Stimulated activated CD8-positive, alpha-beta memory T cell treated with anti-CD3 and anti-CD28 coated beads, Interleukin-15, amount 100 ng/mL, for 48 hours (primary cell): ENCODE data around the gene EMP2.

ENCODE experiments used
- DNase-seq, 2 donors: peaks; one replicate each; pipeline ENCODE4 v3.0.0-alpha.2; 2020; ENCODE audit warnings: low read depth in 2 of 2

EMP2 gene

DNA sequence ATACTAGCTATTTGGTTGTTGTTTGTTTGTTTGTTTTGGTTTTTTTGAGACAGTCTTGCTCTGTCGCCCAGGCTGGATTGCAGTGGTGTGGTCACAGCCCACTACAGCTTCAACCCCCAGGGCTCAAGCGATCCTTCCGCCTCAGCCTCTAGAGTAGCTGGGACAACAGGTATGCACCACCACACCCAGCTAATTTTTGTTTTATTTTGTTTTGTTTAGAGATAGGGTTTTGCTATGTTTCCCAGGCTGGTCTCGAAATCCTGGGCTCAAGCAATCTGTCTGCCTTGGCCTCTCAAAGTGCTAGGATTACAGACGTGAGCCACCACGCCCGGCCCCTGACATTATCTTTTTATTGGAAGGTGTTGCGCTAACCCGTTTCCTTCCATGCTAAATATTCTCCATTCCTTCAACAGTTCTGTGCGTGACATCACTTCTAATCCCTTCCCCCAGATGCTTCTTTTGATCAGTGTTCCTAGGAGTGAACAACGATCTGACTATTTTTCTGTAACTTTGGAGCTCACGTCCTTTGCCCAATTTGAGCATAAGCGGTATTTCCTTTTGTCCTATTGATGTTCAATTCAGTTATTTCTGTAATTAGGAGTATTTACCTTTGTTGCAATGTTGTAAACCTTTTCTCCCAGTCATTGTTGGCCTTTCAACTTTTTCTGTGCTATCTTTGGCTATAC lies 30.2 kb upstream of the EMP2 start:
- DNase-seq = no peak

DNA sequence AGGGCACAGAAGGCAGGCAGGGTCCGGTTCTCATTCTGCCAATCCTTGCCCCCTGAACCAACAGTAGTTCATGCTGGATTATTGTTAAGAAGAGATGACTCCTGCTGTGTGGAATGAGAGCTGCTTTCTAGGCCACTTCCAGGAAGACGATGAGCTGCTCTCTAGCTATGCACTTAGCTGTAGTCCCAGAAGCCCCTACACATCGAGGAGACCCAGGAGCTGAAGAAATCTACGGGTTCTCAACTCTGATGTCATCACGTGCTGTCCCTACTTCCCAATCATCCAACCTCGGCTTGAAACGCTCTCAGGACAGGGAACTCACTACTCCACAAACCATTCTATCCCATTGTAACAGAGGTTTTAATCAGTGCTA lies 29.0 kb upstream of the EMP2 start:
- DNase-seq = no peak

DNA sequence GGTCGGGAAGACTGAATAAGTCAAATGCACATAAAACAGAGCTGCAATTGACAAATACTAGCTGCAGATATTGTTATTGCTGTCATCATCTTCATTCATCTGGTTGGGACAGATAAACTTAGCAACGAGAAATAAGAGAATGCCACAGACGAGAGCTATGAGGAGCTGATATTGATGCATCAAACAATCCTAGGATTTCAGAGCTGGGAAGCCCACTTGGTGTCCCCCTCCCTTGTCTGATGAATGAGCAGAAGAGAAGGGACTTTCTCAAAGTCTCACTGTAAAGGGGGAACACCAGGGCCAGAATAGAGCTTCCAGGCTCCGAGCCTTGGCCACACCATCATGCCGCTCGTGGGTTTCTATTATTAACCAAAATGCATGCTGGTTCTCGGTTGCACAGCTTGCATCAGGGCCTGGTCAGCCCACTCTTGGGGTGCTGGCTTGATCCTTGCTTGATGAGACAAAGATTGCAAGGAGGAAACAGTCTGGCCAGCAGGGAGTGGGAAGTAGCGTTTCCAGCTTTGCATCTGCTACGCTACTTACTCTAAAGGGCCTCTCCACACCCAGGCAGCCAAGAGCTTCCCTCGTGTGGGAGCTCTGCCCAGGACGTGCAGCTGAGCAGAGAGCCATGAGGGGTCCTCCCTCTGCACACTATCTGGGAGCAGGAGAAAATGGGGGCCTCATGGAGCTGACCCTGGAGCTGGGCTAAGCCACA lies 28.4 kb upstream of the EMP2 start:
- no peak for DNase-seq

GRCh38 chr16:10607157-10607556 lies 26.8 kb upstream of the EMP2 start:
- no peak for DNase-seq

- no peak for DNase-seq
These were observed 26.2 kb upstream of the EMP2 start for GRCh38 chr16:10606607-10607006.

DNA sequence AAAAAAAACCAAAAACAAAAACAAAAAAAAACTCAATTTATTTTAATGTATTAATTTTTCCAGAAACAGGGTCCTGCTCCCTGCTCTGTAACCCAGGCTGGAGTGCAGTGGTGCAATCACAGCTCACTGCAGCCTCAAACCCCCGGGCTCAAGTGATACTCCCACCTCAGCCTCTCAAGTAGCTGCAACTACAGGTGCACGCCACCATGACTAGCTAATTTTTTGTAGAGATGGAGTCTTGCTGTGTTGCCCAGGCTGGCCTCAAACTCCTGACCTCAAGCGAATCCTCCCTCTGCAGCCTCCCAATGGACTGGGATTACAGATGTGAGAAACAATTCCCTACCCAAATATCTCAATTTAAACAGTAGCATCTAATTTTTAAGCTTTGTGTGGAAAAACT lies 25.2 kb upstream of the EMP2 start:
- no peak for DNase-seq

DNA sequence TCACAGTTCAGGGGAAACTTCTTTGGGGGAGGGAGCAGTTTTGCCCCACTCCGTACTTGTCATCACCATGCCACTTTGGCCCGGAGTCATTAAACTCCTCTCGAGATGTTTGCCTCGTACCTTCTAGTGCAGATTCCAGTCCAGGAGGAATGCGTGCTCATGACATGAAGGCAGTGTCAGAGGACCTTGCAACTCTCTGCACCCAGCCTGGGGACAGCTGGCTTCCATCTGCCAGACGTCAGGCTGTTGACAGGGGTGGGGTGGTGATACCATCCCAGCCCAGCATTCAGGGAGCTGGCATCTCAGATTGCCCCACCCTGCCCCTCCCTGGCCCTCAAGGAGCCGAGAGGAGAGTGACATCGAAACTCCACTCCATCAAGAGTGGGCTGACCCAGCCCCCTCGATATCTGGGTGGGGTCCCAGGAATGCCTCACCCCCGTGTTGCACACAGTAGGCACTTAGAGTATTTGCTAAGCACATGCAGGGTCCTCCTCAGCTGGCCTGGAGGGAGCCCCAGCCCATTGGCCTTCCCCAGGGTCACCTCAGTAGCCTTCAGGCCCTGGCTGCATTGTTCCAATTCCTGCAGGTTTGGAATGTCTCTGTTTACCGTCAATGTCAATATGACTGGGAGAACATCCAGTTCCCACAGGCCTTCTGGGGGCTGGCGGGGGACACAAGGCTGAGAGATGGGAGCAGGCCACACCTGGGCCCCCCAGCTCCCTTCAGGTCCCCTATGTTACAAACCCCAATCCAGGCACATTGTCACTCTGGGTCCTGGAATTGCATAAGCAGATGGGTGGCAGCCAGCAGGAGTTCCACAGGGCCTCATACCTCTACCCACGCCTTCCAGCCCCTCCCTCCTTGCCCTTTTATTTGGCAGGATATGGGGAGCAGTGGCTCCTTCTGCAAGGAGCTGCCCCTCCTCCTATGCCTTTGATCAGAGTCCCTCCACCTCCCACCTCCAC lies 21.3 kb upstream of the EMP2 start:
- DNase-seq = no peak

GRCh38 chr16:10600782-10601443 lies 20.5 kb upstream of the EMP2 start:
- DNase-seq = no peak

DNA sequence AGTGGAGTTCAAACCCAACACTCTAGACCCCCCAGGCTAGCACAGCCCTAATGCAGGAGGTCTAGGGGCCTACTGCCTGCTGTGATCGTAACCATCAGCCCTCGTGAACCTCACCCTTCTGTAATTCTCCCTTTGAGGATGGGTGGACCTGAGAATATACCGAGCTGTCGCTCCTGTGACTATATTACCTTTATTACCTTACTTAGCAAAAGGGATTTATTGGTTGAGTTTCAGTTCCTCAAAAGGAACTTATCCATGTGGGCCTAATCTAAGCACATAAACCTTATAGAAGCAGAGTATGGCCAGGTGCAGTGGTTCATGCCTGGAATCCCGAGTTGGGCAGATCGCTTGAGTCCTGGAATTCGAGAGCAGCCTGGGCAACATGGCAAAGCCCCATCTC lies 19.2 kb upstream of the EMP2 start:
- no peak for DNase-seq

- no peak for DNase-seq
These were observed 17.8 kb upstream of the EMP2 start for GRCh38 chr16:10598157-10598556.

DNA sequence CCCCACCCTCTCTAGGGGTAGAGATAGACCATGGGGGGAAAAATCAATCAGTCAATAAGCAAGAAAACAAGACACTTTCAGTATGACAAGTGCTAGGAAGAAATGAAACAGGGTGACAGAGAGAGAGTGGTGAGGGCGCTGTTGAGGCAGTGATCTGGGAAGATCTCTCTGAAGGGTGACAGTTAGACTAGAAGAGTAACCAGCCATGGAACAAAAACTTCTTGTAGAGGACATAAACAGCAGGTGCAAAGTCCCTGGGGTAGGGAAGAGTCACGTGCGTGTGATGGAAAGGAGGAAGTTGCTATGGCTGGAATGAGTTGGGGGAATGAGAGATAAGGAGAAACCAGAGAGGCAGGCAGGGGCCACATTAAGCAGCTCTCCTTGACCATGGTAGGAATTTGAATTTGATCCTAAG lies 16.8 kb upstream of the EMP2 start:
- no peak for DNase-seq

- no peak for DNase-seq
These were observed 14.0 kb upstream of the EMP2 start for GRCh38 chr16:10594312-10594950.

DNA sequence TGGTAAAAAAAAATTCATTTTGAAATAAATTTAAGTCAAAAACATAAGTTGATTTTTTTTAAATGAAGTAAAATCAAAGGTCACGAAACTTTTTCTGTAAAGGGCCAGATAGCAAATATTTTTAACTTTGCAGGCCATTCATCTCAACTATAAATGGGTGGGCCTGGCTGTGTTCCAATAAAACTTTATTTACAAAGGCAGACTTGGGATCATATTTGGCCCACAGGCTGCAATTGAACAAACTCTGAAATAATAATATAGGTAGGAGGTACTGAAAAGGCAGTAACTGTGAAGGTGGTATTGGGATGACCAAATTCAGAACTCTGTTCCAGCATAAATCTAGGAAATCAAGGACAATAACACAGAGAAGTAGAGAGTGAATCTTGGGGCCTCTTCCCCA lies 12.2 kb upstream of the EMP2 start:
- no peak for DNase-seq

GRCh38 chr16:10590342-10590741 lies 9.9 kb upstream of the EMP2 start:
- no peak for DNase-seq

DNA sequence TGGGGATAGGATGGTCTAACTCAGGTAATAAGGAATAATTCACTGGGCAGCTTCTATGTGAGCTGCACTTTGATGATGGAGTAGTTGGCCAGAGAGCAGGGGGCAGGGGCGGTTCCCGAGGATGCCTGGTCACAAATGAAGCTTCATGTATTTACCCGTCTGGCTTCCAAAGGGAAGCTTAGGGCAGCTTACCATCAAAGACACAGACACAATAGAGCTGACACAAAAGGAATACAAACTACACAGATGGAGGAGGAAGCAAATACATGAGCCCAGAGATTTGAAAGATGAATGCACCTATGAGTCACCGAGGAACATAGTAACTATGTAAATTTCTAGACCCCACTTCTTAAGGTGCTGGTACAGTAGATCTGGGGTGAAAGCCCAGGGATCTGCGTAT lies 8.7 kb upstream of the EMP2 start:
- DNase-seq = no peak

DNA sequence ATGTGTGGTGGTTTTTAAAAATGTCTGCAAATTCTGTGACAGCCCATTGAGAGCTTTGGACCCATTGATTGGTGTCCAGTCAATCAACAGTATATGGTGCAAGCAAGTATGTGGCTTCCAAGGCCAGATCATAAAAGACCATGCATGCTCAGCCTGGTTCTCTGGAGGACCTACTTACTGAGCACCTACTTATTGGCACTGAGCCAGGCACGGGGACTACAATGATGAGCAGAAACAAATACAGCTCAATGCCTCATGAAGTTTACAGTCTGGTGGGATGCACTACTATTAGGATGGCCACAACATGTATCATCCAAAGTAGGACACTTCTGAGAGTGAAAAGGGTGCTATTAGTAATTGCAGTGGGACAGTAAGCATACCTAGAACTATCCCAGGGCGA lies 7.2 kb upstream of the EMP2 start:
- no peak for DNase-seq

DNA sequence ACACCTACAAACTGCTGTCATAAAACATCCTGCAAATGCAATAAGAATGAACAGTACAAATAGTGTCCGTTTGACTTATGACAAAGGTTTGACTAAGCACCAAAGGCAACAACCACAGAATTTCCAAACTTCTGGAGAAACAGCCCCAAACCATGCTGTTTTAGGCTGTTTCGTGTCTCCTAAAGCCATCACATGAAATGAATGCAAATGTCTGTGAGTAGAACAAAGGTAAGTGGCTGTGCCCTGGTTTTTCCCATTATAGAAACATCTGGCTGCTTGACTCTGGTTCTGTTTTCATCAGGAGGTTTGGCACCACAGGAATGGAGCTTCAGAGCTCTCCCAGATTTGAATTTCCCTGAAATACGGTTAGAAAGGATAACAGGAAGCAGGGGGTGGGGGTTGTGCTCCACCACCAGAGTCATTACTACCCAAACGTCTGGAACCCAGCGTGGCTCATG lies 4.6 kb upstream of the EMP2 start:
- DNase-seq = no peak

GRCh38 chr16:10583269-10583668 lies 2.9 kb upstream of the EMP2 start:
- DNase-seq = no peak

- no peak for DNase-seq
These were observed 1.1 kb upstream of the EMP2 start for GRCh38 chr16:10581507-10581906.

- no peak for DNase-seq
These were observed 467 bp upstream of the EMP2 start for GRCh38 chr16:10580883-10581247.

GRCh38 chr16:10579575-10579964 lies 828 bp downstream of the EMP2 start:
- DNase-seq = no peak
